Measurements from ENCODE around the gene BMP2K.

- TF ChIP-seq PAX5 (IDR thresholded peaks at IDR 0.05; ENCODE audit: insufficient read depth, low read length, severe bottlenecking) (no peak), TAF1 (IDR thresholded peaks at IDR 0.05; ENCODE audit: low read depth, low read length) (no peak), POLR2AphosphoS5 (IDR thresholded peaks at IDR 0.05; ENCODE audit: low read depth, low read length) (no peak), POLR2A (IDR thresholded peaks at IDR 0.05; ENCODE audit: low read depth, low read length) (no peak)
These were observed 47.9 kb downstream of the BMP2K start for GRCh38 chr4:78824001-78824400.
